Endothelial cell of hepatic sinusoid (primary cell): ENCODE measurements around the gene FBXW12.

Experiments used
- in situ Hi-C: cut with HindIII; loops from 2 replicates; pipeline ENCODE4 v1.10.0; 2017; ENCODE audit warnings: low sequenced_read_pairs

The FBXW12 gene

DNA sequence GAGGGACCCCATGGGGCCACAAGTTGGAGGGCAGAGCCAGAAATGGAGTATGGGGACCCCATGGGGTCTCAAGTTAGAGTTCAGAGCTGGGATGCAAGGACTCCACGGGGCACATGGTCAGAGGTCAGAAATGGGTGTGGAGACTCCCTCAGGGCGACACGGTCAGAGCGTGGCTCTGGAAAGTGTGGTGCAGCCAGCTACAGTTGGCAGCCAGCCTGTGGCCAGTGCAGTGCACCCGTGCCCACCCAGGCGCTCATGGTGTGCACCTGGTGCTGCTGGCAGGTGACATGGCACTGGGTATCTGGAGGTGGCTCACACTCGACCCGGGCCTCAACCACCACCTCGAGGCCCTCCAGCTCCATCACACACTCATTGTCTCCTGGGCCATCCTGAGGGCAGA lies 46.6 kb downstream of the FBXW12 start:
- in situ Hi-C loops: loop anchor here (10.0 kb wide), 1 partner anchor 144 kb away; no protein-coding TSS in a partner anchor

DNA sequence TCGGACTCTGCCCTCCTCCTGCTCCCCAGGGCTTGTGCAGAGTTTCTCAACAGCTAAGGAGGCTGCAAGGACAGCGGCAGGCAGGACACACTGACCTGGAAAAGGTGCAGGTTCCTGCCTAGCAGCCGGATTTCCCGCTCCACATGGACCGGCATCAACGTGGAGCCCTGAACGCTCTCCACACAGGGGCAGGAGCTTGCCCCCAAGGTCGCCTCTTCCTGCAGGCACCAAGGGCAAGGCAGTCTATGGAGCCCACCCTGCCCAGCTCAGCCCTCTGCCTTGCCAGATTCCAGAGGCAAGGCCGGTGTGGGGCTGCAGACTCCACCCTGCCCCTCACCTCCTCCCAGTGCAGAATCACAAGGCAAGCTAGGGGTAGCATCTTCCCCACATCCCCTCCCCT lies 47.1 kb downstream of the FBXW12 start:
- in situ Hi-C loops: loop anchor here (10.0 kb wide), 1 partner anchor 144 kb away; no protein-coding TSS in a partner anchor

GRCh38 chr3:48419597-48419996 lies 47.6 kb downstream of the FBXW12 start:
- in situ Hi-C loops: loop anchor here (10.0 kb wide), 1 partner anchor 145 kb away; no protein-coding TSS in a partner anchor

- in situ Hi-C loops: no loop called here
These were observed 48.5 kb downstream of the FBXW12 start for GRCh38 chr3:48420561-48420960.

DNA sequence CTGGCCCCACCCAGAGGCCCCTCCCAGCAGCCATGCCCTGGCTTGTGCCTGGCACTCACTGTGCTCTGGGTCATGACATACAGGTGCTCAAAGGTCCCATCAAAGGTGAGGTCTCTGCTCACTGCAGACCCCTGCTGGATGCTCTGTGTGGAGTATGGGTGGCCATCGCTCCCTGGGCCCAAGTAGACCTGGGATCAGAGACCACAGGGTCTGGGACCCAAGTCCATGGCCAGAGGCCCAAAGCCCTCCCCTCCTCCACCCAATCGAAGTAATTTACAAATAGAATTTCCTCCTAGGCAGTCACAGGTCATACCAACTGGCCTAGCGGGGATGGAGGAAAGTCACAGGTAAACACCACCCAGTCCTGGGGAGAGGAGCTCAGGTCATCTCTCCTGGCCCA lies 50.3 kb downstream of the FBXW12 start:
- in situ Hi-C loops: no loop called here

- in situ Hi-C loops: no loop called here
These were observed 50.7 kb downstream of the FBXW12 start for GRCh38 chr3:48422681-48423080.

DNA sequence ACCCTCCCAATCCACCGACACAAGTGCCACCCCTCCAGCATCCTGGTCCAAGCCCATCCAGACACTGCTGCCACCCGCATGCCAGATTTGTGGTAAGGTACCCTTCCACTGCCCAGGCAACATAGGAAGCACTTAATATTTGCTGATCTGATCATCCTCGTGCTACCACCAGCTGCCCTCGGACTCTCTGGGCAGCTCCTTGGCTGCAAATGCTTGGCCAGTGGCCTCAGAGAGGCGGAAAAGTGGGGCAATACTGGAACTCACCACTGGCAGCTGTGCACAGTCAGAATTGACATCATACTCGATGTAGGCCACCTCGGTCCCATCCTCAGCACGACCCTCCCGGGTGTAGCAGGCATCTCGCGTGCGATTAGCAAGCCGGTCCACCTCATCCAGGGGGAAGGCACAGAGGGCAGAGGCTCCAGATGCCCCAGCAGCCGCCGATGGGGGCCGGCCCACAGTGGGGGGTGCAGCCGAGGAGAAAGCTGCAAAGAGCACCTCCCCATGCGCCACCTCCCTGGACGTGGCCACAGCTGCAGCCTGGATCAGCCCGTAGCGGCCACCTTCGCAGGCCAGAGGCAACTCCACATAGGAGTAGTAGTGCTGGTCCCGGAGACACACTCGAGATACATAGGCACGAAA lies 51.3 kb downstream of the FBXW12 start:
- in situ Hi-C loops: no loop called here

- in situ Hi-C loops: no loop called here
These were observed 52.1 kb downstream of the FBXW12 start for GRCh38 chr3:48423883-48424695.

GRCh38 chr3:48425281-48425812 lies 53.3 kb downstream of the FBXW12 start:
- in situ Hi-C loops: no loop called here

- in situ Hi-C loops: no loop called here
These were observed 54.4 kb downstream of the FBXW12 start for GRCh38 chr3:48426401-48426909.

- in situ Hi-C loops: no loop called here
These were observed 55.1 kb downstream of the FBXW12 start for GRCh38 chr3:48426944-48427629.

DNA sequence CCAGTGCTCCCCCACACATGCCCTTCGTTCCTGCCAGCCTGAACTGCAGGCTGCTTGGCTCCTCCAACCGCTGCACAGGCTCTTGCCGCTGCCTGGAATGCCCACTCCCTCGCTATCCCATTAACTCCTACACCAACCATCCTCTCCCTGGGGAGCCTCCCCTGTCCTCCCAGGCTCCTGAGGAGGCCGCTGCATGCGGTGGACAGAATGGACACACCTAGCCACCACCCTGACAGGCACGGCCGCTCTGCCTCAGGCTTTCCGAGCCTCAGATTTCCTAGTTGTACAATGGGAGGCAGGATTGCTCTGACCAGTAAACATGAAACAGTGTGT lies 55.6 kb downstream of the FBXW12 start:
- in situ Hi-C loops: no loop called here

- in situ Hi-C loops: no loop called here
These were observed 56.1 kb downstream of the FBXW12 start for GRCh38 chr3:48428088-48428571.

DNA sequence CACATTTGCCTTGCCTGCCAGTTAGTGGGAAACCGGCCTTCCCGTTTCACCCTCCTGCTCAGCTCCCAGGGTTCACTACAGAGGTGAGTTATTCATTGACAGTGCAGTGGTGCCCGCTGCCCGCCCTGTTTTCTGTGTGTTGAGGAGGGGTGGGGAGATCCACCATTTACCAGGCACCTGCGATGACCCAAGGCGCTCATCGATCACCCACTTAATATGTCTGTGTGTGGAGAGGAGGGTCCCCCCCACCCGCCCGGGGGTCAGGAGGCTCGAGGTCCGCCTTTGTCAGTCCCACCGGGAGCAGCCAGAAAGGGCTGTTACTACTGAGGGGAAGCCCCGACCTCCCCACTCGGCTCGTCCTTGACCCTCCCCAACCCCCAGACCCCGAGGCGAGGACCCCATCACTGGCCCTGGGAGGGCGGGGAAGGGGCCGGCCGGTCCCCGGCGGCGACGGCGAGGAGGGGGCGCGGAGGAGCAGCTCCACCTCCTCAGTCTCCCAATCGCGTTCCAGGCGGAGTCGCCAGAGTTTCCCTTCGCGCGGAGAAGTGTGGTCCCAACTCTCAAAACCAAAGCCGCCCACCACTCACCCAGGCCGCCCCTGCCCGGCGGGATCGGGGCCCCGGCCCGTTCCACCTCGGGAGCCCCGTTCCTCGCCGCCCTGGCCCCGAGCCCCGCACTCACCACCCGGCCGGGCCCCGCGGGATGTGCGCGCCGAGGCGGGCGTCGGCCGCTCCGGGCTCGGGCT lies 56.7 kb downstream of the FBXW12 start:
- in situ Hi-C loops: no loop called here

DNA sequence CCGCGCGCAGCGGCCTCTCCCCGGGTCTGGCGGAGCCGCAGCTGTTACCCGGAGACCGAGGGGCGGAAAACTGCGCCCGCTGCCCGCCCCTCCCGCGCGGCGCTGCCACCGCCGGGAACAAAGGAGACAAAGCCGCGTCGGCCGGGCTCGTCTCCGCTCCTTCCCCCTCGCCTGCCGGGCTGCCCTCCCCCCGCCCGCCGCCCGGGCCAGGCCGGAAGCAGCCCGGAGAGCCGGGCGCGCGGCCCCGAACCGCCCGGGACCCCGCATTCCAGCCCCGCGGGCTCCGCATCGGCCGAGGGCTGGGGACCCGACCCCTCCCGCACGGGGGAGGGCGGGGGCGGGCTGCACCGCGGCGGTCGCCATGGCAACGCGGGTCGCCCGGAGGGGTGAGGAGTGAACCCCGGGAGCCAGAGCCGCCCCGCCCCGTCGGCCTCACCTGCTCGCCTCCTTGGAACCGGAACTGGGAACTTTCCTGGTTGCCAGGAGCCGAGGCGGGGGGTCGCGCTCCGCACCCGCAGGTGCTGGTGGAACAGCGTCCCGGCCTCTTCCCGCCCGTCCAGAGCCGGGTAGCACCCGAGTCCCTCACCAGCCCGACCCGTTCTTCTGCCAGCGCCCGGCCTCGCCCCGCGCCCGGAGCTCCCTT lies 57.4 kb downstream of the FBXW12 start:
- in situ Hi-C loops: no loop called here

DNA sequence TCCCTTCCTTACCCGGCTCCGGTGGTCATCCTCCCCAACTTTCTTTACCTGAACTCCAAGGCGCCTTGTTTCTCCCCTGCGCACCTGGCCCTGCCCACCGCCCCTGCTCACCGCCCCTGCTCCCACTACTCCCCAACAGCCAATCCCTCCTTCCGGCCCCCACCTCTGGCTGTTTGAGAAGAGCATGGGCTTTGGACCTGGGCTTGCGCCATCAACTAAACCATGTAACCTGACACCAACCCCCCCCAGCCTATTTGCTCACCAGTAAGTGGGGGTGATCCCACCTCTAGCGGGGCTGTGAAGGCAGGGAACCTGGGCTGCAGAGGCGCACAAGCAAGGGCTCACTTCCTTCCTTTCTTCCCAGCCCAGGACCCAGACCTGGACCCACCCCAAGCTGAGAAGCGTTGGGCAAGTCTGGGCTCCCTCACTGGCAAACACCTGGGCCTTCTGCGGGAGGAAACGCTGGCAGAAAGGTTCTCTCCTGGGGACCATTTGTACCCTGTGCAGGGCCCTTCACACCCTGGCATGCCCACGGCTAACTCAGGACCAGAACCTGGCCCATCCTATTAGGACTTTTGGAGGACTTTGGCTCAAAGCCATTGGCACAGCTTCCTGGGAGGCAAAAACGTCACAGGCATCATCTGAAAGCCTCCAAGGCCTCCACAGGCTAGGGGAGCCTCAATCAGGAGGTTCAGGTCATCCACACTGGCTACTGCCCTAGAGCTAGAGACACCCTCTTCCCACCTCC lies 58.1 kb downstream of the FBXW12 start, which contains the start of gene PLXNB1:
PLXNB1 (minus strand) TSS at position 127 of the 748 bp plus-strand sequence. CDS start 5,475 bp downstream, outside the sequence.
- in situ Hi-C loops: loop anchor here (10.0 kb wide), 1 partner anchor 205 kb away; the partner anchor contains the start of gene CAMP

GRCh38 chr3:48430708-48431101 lies 58.7 kb downstream of the FBXW12 start:
- in situ Hi-C loops: loop anchor here (10.0 kb wide), 1 partner anchor 206 kb away; the partner anchor contains the start of gene CAMP

GRCh38 chr3:48431224-48432029 lies 59.4 kb downstream of the FBXW12 start:
- in situ Hi-C loops: loop anchor here (10.0 kb wide), 1 partner anchor 207 kb away; the partner anchor contains the start of gene CAMP
